WERI-Rb-1 (cell line): ENCODE measurements around the gene GUCA2A.

Experiments used
- DNase-seq: peaks from one replicate; pipeline ENCODE4 v3.0.0-alpha.2; 2020
- H3K27ac ChIP-seq: fragments of 250-450 bp; sonication (Bioruptor Pico); 2 replicates; pipeline ENCODE4 v1.5.1; 2020; ENCODE audit warnings: mild to moderate bottlenecking, moderate library complexity
- H3K27me3 ChIP-seq: fragments of 250-450 bp; sonication (Bioruptor Pico); 2 replicates; pipeline ENCODE4 v1.5.1; 2021; ENCODE audit warnings: mild to moderate bottlenecking, low read depth, moderate library complexity; ENCODE audit not compliant: insufficient read depth, severe bottlenecking
- H3K36me3 ChIP-seq: fragments of 250-450 bp; sonication (Bioruptor Pico); 2 replicates; pipeline ENCODE4 v1.5.1; 2020; ENCODE audit warnings: mild to moderate bottlenecking, moderate library complexity
- H3K4me3 ChIP-seq: 2 replicates; pipeline ENCODE4 v1.5.1; 2011; ENCODE audit warnings: low read depth, mild to moderate bottlenecking, control low read depth, low read length
- H3K9me3 ChIP-seq: fragments of 250-450 bp; sonication (Bioruptor Pico); 2 replicates; pipeline ENCODE4 v1.5.1; 2021; ENCODE audit warnings: mild to moderate bottlenecking, moderate library complexity; ENCODE audit not compliant: severe bottlenecking
- CTCF ChIP-seq: IDR thresholded peaks from 2 replicates; pipeline ENCODE4 v1.5.1; 2011; ENCODE audit warnings: low read depth, mild to moderate bottlenecking, control low read depth, inconsistent platforms, low read length

GUCA2A gene

GRCh38 chr1:42150651-42151050 lies 13.9 kb downstream of the GUCA2A start:
- no peaks in the 10 kb centered on the region for H3K9me3 ChIP-seq
- no peak for TF ChIP-seq CTCF

GRCh38 chr1:42148166-42148565 lies 16.4 kb downstream of the GUCA2A start:
- Histone ChIP-seq H3K4me3 (no peak overlapping the region), H3K27ac (no peak overlapping the region), H3K36me3 (no peaks in the 10 kb centered on the region), H3K27me3 (no peaks in the 10 kb centered on the region), H3K9me3 (no peaks in the 10 kb centered on the region)
- no peak for DNase-seq
- TF ChIP-seq CTCF: no peak

More at GRCh38 chr1:42150651-42151050, 13.9 kb downstream of the GUCA2A start:
- no peaks in the 10 kb centered on the region for H3K36me3 ChIP-seq
- no peak overlapping the region for H3K27ac ChIP-seq
- no peaks in the 10 kb centered on the region for H3K27me3 ChIP-seq
- no peak for DNase-seq
- no peak overlapping the region for H3K4me3 ChIP-seq

GRCh38 chr1:42146626-42147320 lies 17.8 kb downstream of the GUCA2A start:
- H3K27ac ChIP-seq: no peak overlapping the region
- H3K36me3 ChIP-seq: no peaks in the 10 kb centered on the region
- H3K27me3 ChIP-seq: no peaks in the 10 kb centered on the region
- DNase-seq: peak; percentile 77
- no peaks in the 10 kb centered on the region for H3K9me3 ChIP-seq
- H3K4me3 ChIP-seq: no peak overlapping the region
- peak; percentile 86 for TF ChIP-seq CTCF

GRCh38 chr1:42145764-42146625 lies 18.6 kb downstream of the GUCA2A start:
- H3K27ac ChIP-seq: no peak overlapping the region
- peak; percentile 38 for DNase-seq
- H3K9me3 ChIP-seq: no peaks in the 10 kb centered on the region
- TF ChIP-seq CTCF: no peak
- H3K4me3 ChIP-seq: no peak overlapping the region
- H3K27me3 ChIP-seq: no peaks in the 10 kb centered on the region
- no peaks in the 10 kb centered on the region for H3K36me3 ChIP-seq

- no peak for TF ChIP-seq CTCF
- Histone ChIP-seq H3K9me3 (no peaks in the 10 kb centered on the region), H3K27me3 (no peaks in the 10 kb centered on the region), H3K4me3 (no peak overlapping the region), H3K27ac (no peak overlapping the region), H3K36me3 (no peaks in the 10 kb centered on the region)
- DNase-seq: no peak
Observed at GRCh38 chr1:42145389-42145716, 19.2 kb downstream of the GUCA2A start.
